Measurements from ENCODE around the gene SYNGR1. TPM values are rescaled to one million over a fixed set of nuclear protein-coding genes. Genes with fewer than 3 reads are reported as not detected.

Gene SYNGR1
- polyA plus RNA-seq (2011; rRNA removed): 44.4 and 65.6 TPM in 2 replicates
- 13.8 and 16.7 TPM in 2 replicates for polyA minus RNA-seq (2011; rRNA and poly(A)+ RNA removed)

GRCh38 chr22:39349967-39350726 lies at the start of gene SYNGR1:
SYNGR1 (plus strand) TSS chr22:39349991; CDS start chr22:39350011, 20 bp downstream.
- no peak for DNase-seq (ENCODE audit: low read depth)
- ChIA-PET CTCF (interaction anchor here (0.9 to 2.4 kb wide), 5 partner anchors 14 to 183 kb away, joined by 3 to 7 read pairs (median 3); no protein-coding TSS in a partner anchor), POLR2A (no interaction called here)
- no peak for TF ChIP-seq CTCF (IDR thresholded peaks at IDR 0.05; ENCODE audit: insufficient read depth, low read depth, low read length)
- no peaks in the 10 kb centered on the region for H3K27me3 ChIP-seq (ENCODE audit: control insufficient read depth, insufficient read depth, low read length)
- no peaks in the 10 kb centered on the region for H3K36me3 ChIP-seq (ENCODE audit: control insufficient read depth, insufficient read depth, low read length)
- peak within 1 kb of the TSS; percentile 78 for H3K4me3 ChIP-seq (ENCODE audit: low read depth, low read length)

GRCh38 chr22:39300186-39300830 lies 49.5 kb upstream of the SYNGR1 start:
- no peak overlapping the region for H3K4me3 ChIP-seq (ENCODE audit: low read depth, low read length)
- DNase-seq (ENCODE audit: low read depth): no peak
- ChIA-PET POLR2A (no interaction called here), CTCF (interaction anchor here (0.8 to 2.9 kb wide), 7 partner anchors 9 to 130 kb away, joined by 3 to 8 read pairs (median 4); partner anchors contain the start of gene RPL3)
- H3K36me3 ChIP-seq (ENCODE audit: control insufficient read depth, insufficient read depth, low read length): no peaks in the 10 kb centered on the region
- no peaks in the 10 kb centered on the region for H3K27me3 ChIP-seq (ENCODE audit: control insufficient read depth, insufficient read depth, low read length)
- TF ChIP-seq CTCF (IDR thresholded peaks at IDR 0.05; ENCODE audit: insufficient read depth, low read depth, low read length): no peak

- POLR2A ChIA-PET: no interaction called here
These were observed 48.7 kb upstream of the SYNGR1 start for GRCh38 chr22:39301108-39301507.

GRCh38 chr22:39301926-39302325 lies 47.9 kb upstream of the SYNGR1 start:
- POLR2A ChIA-PET: no interaction called here
- H3K36me3 ChIP-seq (ENCODE audit: control insufficient read depth, insufficient read depth, low read length): no peaks in the 10 kb centered on the region
- no peaks in the 10 kb centered on the region for H3K27me3 ChIP-seq (ENCODE audit: control insufficient read depth, insufficient read depth, low read length)
- CTCF ChIA-PET: interaction anchor here (0.7 to 2.8 kb wide), 5 partner anchors 9 to 131 kb away, joined by 3 to 14 read pairs (median 4); no protein-coding TSS in a partner anchor
- TF ChIP-seq CTCF (IDR thresholded peaks at IDR 0.05; ENCODE audit: insufficient read depth, low read depth, low read length): no peak
- no peak overlapping the region for H3K4me3 ChIP-seq (ENCODE audit: low read depth, low read length)
- no peak for DNase-seq (ENCODE audit: low read depth)

More at GRCh38 chr22:39301108-39301507, 48.7 kb upstream of the SYNGR1 start:
- no peak for DNase-seq (ENCODE audit: low read depth)
- H3K27me3 ChIP-seq (ENCODE audit: control insufficient read depth, insufficient read depth, low read length): no peaks in the 10 kb centered on the region
- no peak overlapping the region for H3K4me3 ChIP-seq (ENCODE audit: low read depth, low read length)
- no peaks in the 10 kb centered on the region for H3K36me3 ChIP-seq (ENCODE audit: control insufficient read depth, insufficient read depth, low read length)
- CTCF ChIA-PET: interaction anchor here (1.3 to 2.9 kb wide), 3 partner anchors 10 to 130 kb away, joined by 3 to 8 read pairs (median 4); no protein-coding TSS in a partner anchor
- TF ChIP-seq CTCF (IDR thresholded peaks at IDR 0.05; ENCODE audit: insufficient read depth, low read depth, low read length): no peak

GRCh38 chr22:39302431-39302960 lies 47.3 kb upstream of the SYNGR1 start:
- CTCF ChIA-PET: interaction anchor here (0.7 to 2.8 kb wide), 4 partner anchors 9 to 132 kb away, joined by 3 to 14 read pairs (median 5); no protein-coding TSS in a partner anchor
- DNase-seq (ENCODE audit: low read depth): no peak
- Histone ChIP-seq H3K27me3 (ENCODE audit: control insufficient read depth, insufficient read depth, low read length) (no peaks in the 10 kb centered on the region), H3K4me3 (ENCODE audit: low read depth, low read length) (no peak overlapping the region), H3K36me3 (ENCODE audit: control insufficient read depth, insufficient read depth, low read length) (no peaks in the 10 kb centered on the region)
- POLR2A ChIA-PET: no interaction called here
- TF ChIP-seq CTCF (IDR thresholded peaks at IDR 0.05; ENCODE audit: insufficient read depth, low read depth, low read length): no peak
